HUES48 (cell line): ENCODE results near the gene FCRL2.

Experiments used
- H3K27ac ChIP-seq: one replicate; pipeline ENCODE4 v1.7.0; 2013; ENCODE audit warnings: low read depth, low read length, inconsistent platforms
- H3K27me3 ChIP-seq: 2 replicates; pipeline ENCODE4 v1.6.1; 2013; ENCODE audit warnings: mild to moderate bottlenecking, low read length; ENCODE audit not compliant: control insufficient read depth, insufficient read depth
- H3K36me3 ChIP-seq: 2 replicates; pipeline ENCODE4 v1.6.1; 2013; ENCODE audit warnings: low read length; ENCODE audit not compliant: control insufficient read depth, insufficient read depth
- H3K4me1 ChIP-seq: 2 replicates; pipeline ENCODE4 v1.6.1; 2013; ENCODE audit warnings: mild to moderate bottlenecking, low read length; ENCODE audit not compliant: control insufficient read depth, insufficient read depth
- H3K4me3 ChIP-seq: 2 replicates; pipeline ENCODE4 v1.5.1; 2013; ENCODE audit warnings: mild to moderate bottlenecking, low read depth, low read length
- H3K9ac ChIP-seq: 2 replicates; pipeline ENCODE4 v1.6.1; 2013; ENCODE audit warnings: mild to moderate bottlenecking, low read depth, low read length, moderate library complexity
- H3K9me3 ChIP-seq: 2 replicates; pipeline ENCODE4 v1.6.1; 2013; ENCODE audit warnings: low read length; ENCODE audit not compliant: control insufficient read depth, insufficient read depth

FCRL2 gene

DNA sequence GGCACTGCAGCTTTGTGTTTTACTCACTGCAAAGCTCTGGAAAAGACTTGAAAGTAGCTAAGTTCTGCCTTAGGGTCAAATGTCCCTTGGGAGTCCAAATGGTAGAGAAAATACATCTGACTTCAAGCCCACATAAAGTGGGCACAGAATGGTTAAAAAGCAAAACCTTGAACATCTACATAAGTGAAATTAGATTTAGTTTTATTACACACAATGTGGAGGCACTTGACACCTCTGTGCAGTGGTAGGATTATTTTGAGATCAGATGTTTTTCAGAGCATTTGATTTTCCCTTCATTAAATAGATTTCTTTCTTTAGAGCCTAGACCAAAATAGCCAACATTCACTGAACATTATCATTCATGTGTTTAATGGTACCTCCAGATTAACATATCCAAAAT is 65.1 kb downstream of the FCRL2 start:
- Histone ChIP-seq H3K27ac (no peak overlapping the region), H3K27me3 (no peaks in the 10 kb centered on the region), H3K4me3 (no peak overlapping the region), H3K9me3 (no peaks in the 10 kb centered on the region), H3K4me1 (no peaks in the 10 kb centered on the region), H3K36me3 (no peaks in the 10 kb centered on the region), H3K9ac (no peak overlapping the region)

DNA sequence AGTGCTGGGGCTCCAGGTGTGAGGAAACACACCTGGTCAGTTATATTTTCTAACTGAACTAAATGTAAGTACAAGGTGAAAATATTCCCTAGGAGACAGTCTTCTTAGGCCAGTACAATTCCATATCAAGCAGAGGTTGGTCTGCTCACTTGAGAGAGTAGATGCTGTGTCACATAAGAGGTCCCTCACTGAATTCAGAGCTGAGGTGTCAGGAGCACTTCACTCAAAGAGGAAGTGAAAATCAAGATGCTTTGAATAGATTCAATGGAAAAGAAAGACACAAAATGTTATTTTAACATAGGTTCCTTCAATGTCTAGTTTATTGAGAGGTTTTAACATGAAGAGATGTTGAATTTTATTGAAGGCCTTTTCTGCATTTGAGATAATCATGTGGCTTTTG is 72.1 kb downstream of the FCRL2 start:
- no peaks in the 10 kb centered on the region for H3K36me3 ChIP-seq
- H3K9ac ChIP-seq = no peak overlapping the region
- H3K4me3 ChIP-seq = no peak overlapping the region
- H3K27me3 ChIP-seq = no peaks in the 10 kb centered on the region
- H3K27ac ChIP-seq = no peak overlapping the region
- no peaks in the 10 kb centered on the region for H3K9me3 ChIP-seq
- H3K4me1 ChIP-seq = no peaks in the 10 kb centered on the region

- H3K27ac ChIP-seq = no peak overlapping the region
- no peaks in the 10 kb centered on the region for H3K4me1 ChIP-seq
- H3K36me3 ChIP-seq = no peaks in the 10 kb centered on the region
- no peak overlapping the region for H3K4me3 ChIP-seq
- H3K9ac ChIP-seq = no peak overlapping the region
- H3K9me3 ChIP-seq = no peaks in the 10 kb centered on the region
- no peaks in the 10 kb centered on the region for H3K27me3 ChIP-seq
These were observed 73.0 kb downstream of the FCRL2 start for GRCh38 chr1:157703981-157704380.

- H3K4me3 ChIP-seq = no peak overlapping the region
- no peak overlapping the region for H3K27ac ChIP-seq
- no peaks in the 10 kb centered on the region for H3K36me3 ChIP-seq
- no peak overlapping the region for H3K9ac ChIP-seq
- H3K9me3 ChIP-seq = no peaks in the 10 kb centered on the region
- H3K4me1 ChIP-seq = no peaks in the 10 kb centered on the region
- H3K27me3 ChIP-seq = no peaks in the 10 kb centered on the region
These were observed 74.6 kb downstream of the FCRL2 start for GRCh38 chr1:157702308-157702825.

DNA sequence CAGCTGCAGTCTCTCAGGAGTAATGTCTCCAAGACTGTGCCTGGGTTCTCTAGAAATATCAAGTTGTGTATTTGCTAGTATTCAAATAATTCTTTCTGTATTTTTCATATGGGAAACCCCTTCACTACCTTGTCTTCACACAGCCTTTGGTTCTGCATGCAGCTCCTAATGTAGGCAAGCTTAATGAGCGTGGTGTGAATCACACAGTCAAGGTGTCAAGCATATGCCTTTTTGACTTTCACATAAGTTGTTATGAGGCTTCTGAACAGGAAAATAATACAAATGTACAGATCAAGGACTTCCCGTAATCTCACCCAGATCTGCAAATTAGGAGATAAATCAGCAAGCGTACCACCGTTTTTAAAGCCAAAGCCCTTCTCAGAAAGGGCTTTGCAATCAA is 76.2 kb downstream of the FCRL2 start, which contains the start of gene FCRL3:
FCRL3 (minus strand) TSS at position 38 of the 400 bp plus-strand sequence. CDS start 280 bp downstream, outside the sequence.
- Histone ChIP-seq H3K4me1 (no peaks in the 10 kb centered on the region), H3K27ac (no peak within 1 kb of the TSS), H3K4me3 (no peak within 1 kb of the TSS), H3K9ac (no peak within 1 kb of the TSS), H3K36me3 (no peaks in the 10 kb centered on the region), H3K9me3 (no peaks in the 10 kb centered on the region), H3K27me3 (no peaks in the 10 kb centered on the region)

GRCh38 chr1:157700305-157700704 is 76.6 kb downstream of the FCRL2 start:
- Histone ChIP-seq H3K27me3 (no peaks in the 10 kb centered on the region), H3K4me3 (no peak overlapping the region), H3K27ac (no peak overlapping the region), H3K9me3 (no peaks in the 10 kb centered on the region), H3K9ac (no peak overlapping the region), H3K36me3 (no peaks in the 10 kb centered on the region), H3K4me1 (no peaks in the 10 kb centered on the region)

DNA sequence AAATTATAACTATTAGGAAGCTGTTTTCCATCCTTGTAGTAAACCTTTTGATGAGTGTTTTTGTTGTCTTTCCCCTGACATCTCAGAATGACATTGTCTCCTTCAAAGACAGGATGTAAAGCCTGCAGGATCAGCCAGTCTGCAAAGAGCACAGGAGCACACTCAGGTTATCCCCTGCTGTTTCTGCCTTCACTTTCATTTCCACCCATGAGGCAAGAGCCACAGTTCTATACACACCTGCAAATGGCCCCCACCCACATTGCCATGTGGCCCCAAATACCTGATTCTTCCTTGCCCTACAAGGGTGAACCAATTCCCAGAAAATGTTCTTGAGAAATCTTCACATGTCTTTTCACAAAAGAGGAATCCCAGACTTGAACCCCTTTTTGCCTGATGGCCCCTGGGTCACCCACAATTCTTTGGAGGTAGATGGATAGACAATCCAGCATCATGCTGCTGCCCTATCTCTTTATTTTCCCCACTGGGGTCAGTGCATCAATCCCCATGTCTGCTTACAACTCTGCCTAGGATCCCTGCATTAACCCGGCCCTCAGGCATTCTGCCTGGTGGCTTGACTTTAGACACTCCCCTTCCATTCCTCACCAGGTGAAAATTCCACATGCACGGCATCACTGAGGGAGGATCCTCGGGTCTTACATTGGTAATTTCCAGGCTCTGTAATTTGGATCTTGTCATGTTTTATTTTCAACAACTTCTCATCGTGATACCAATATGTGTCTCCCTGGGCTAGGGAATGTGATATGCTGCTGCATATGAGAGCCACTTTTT is 79.0 kb downstream of the FCRL2 start:
- Histone ChIP-seq H3K9me3 (no peaks in the 10 kb centered on the region), H3K27me3 (no peaks in the 10 kb centered on the region), H3K27ac (no peak overlapping the region), H3K4me3 (no peak overlapping the region), H3K4me1 (no peaks in the 10 kb centered on the region), H3K36me3 (no peaks in the 10 kb centered on the region), H3K9ac (no peak overlapping the region)

DNA sequence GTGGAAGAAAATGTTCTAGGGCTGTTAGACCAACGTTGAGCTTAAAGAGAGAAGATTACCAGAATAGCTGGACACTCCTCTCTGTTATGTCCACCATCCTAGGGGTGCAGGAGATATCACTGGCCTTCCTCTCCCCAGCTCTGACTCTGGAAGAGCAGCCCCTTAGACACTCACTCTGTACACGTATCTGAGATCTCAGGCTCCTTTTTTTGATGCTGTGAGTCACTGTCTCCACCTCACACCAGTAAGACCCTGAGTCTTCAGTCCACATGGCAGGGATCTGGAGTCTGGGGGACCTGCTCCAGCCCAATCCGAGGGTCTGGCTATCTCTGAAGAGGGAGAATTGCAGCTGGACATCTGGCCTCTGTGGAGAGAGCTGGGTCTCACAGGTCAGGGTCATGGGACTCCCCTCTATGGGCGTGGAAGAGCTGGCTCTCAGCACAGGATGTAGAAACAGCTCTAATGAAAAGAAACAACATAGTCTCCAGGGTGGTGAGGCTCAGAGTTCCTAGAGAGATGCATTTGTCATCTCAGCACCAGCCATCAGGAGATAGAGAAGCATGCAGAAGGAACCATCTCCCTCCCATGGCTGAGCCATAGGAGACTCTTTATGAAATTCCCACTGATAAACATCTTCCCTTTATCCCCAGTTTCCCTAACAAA is 79.8 kb downstream of the FCRL2 start:
- Histone ChIP-seq H3K4me3 (no peak overlapping the region), H3K27me3 (no peaks in the 10 kb centered on the region), H3K27ac (no peak overlapping the region), H3K9me3 (no peaks in the 10 kb centered on the region), H3K4me1 (no peaks in the 10 kb centered on the region), H3K9ac (no peak overlapping the region), H3K36me3 (no peaks in the 10 kb centered on the region)
